ENCODE data around the gene CPAMD8. TPM values are rescaled to one million over a fixed set of nuclear protein-coding genes. Genes with fewer than 3 reads are reported as not detected.

CPAMD8 gene
- total RNA-seq, 1 donor from 2014 or later = 82.5 TPM

GRCh38 chr19:17011485-17011884, 15.1 kb downstream of the CPAMD8 start:
- Histone ChIP-seq H3K36me3 (no peaks in the 10 kb centered on the region), H3K27me3 (no peaks in the 10 kb centered on the region), H3K4me1 (no peaks in the 10 kb centered on the region), H3K9me3 (no peaks in the 10 kb centered on the region), H3K27ac (no peak overlapping the region), H3K4me3 (no peak overlapping the region)
- no peak for TF ChIP-seq CTCF (IDR thresholded peaks at IDR 0.05)
- no peak for DNase-seq (ENCODE audit: low spot score in 2 of 2)
- intact Hi-C loops (cut with DNase I) = no loop called here

- H3K9me3 ChIP-seq = no peaks in the 10 kb centered on the region
- no peak overlapping the region for H3K27ac ChIP-seq
- TF ChIP-seq CTCF (IDR thresholded peaks at IDR 0.05) = no peak
- H3K27me3 ChIP-seq = no peaks in the 10 kb centered on the region
- no peaks in the 10 kb centered on the region for H3K4me1 ChIP-seq
- no peaks in the 10 kb centered on the region for H3K36me3 ChIP-seq
- DNase-seq (ENCODE audit: low spot score in 2 of 2) = no peak
- intact Hi-C loops (cut with DNase I) = no loop called here
- H3K4me3 ChIP-seq = no peak overlapping the region
Measured at GRCh38 chr19:17006579-17006978, 20.0 kb downstream of the CPAMD8 start.

GRCh38 chr19:17005000-17005399, 21.6 kb downstream of the CPAMD8 start:
- H3K27me3 ChIP-seq = no peaks in the 10 kb centered on the region
- intact Hi-C loops (cut with DNase I) = no loop called here
- TF ChIP-seq CTCF (IDR thresholded peaks at IDR 0.05) = no peak
- no peaks in the 10 kb centered on the region for H3K36me3 ChIP-seq
- no peak overlapping the region for H3K4me3 ChIP-seq
- H3K27ac ChIP-seq = no peak overlapping the region
- no peaks in the 10 kb centered on the region for H3K4me1 ChIP-seq
- H3K9me3 ChIP-seq = no peaks in the 10 kb centered on the region
- DNase-seq (ENCODE audit: low spot score in 2 of 2) = no peak

GRCh38 chr19:17004386-17004785, 22.2 kb downstream of the CPAMD8 start:
- intact Hi-C loops (cut with DNase I) = no loop called here
- Histone ChIP-seq H3K36me3 (no peaks in the 10 kb centered on the region), H3K4me1 (no peaks in the 10 kb centered on the region), H3K27ac (no peak overlapping the region), H3K27me3 (no peaks in the 10 kb centered on the region), H3K9me3 (no peaks in the 10 kb centered on the region), H3K4me3 (no peak overlapping the region)
- no peak for DNase-seq (ENCODE audit: low spot score in 2 of 2)
- TF ChIP-seq CTCF (IDR thresholded peaks at IDR 0.05) = no peak

GRCh38 chr19:17002455-17002854, 24.2 kb downstream of the CPAMD8 start:
- H3K27me3 ChIP-seq = no peaks in the 10 kb centered on the region
- no peaks in the 10 kb centered on the region for H3K36me3 ChIP-seq
- intact Hi-C loops (cut with DNase I) = no loop called here
- no peaks in the 10 kb centered on the region for H3K4me1 ChIP-seq
- no peak for TF ChIP-seq CTCF (IDR thresholded peaks at IDR 0.05)
- H3K27ac ChIP-seq = no peak overlapping the region
- H3K9me3 ChIP-seq = peaks cover 0 to 3% of the 10 kb centered on the region in 2 donors
- DNase-seq (ENCODE audit: low spot score in 2 of 2) = no peak
- no peak overlapping the region for H3K4me3 ChIP-seq

- Histone ChIP-seq H3K4me1 (no peaks in the 10 kb centered on the region), H3K9me3 (peaks cover 0 to 3% of the 10 kb centered on the region in 2 donors), H3K4me3 (no peak overlapping the region), H3K36me3 (no peaks in the 10 kb centered on the region), H3K27ac (no peak overlapping the region), H3K27me3 (no peaks in the 10 kb centered on the region)
- no peak for TF ChIP-seq CTCF (IDR thresholded peaks at IDR 0.05)
- no peak for DNase-seq (ENCODE audit: low spot score in 2 of 2)
- intact Hi-C loops (cut with DNase I) = no loop called here
Measured at GRCh38 chr19:17001603-17002183, 24.9 kb downstream of the CPAMD8 start.
